Measurements from ENCODE around the gene UBA5. TPM values are rescaled to one million over a fixed set of nuclear protein-coding genes. Genes with fewer than 3 reads are reported as not detected.

The UBA5 gene
- total RNA-seq, 1 donor from 2014 or later = 29.7 TPM

GRCh38 chr3:132654190-132654589, 5.9 kb upstream of the UBA5 start:
- DNase-seq (ENCODE audit: low read depth) = peak; percentile 40

GRCh38 chr3:132654721-132655120, 5.4 kb upstream of the UBA5 start:
- no peak for DNase-seq (ENCODE audit: low read depth)

DNA sequence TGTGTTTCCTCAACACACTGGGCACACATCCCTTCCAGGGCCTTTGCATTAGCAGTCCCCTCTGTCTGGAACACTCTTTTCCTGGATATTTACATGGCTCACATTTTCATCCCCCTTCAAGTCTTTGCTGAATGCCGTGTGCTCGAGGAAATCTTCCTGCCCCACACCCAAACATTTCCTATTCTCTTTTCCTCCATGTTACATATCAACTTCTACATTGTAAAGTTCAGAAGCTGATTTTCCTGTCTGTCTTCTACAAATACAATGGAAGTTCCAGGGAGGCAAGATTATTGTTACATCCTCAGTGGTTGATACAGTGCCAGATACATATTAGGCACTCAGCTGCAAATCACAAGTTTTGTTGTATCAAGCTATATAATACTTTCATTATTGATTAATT, 4.7 kb upstream of the UBA5 start:
- DNase-seq (ENCODE audit: low read depth) = no peak

DNA sequence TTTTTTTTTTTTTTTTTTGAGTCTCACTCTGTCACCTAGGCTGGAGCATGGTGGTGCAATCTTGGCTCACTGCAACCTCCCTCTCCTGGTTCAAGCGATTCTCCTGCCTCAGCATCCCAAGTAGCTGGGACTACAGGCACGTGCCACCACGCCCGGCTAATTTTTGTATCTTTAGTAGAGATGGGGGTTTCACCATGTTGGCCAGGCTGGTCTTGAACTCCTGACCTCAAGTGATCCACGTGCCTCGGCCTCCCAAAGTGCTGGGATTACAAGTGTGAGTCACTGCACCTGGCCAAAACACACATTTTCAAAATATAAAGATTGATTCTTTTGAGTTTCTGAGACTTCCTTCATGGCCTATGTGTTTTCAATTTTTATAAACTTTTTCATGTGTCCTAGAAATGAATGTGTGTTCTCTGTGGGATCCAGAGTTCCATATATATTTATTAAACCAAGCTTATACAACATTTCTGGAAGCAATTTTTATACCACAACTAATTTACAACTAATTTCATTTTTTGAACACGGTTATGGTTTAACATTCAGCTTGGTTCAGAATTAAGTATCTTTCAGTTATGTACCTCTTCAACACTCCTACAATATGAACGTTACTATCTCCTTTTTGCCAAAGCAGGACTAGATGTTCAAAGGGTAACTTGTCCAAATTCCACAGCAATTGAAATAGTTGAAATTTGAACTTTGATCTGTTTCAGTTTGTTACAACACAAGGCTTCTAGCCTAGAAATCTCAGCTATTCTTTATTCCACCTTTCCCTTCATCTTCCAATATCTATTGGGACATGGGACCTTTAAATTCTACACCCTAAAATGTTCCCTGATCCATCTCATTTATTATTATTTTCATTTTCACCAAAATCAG, 2.0 kb upstream of the UBA5 start:
- no peak for DNase-seq (ENCODE audit: low read depth)

- no peak for DNase-seq (ENCODE audit: low read depth)
These were observed 1.1 kb upstream of the UBA5 start for GRCh38 chr3:132659000-132659364.

GRCh38 chr3:132659365-132660051, 621 bp upstream of the UBA5 start, which contains the start of gene ACAD11:
Gene ACAD11, minus strand, starts transcription at chr3:132659809. Its CDS starts 58 bp downstream, at chr3:132659751.
- DNase-seq (ENCODE audit: low read depth) = peak; percentile 70

DNA sequence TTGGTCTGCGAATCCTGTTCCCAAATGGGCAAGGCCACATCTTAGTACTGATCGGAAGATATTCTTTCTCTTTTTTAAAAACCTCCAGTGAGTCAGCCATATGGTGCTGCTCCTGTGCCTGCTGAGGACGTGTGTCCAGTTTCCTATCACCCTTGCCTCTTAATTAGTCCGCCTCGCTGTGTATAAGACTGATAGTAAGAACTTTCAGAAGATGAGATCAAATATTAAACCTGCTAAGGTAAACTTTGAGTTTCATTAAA, 612 bp downstream of the UBA5 start:
- peak; percentile 27 for DNase-seq (ENCODE audit: low read depth)

DNA sequence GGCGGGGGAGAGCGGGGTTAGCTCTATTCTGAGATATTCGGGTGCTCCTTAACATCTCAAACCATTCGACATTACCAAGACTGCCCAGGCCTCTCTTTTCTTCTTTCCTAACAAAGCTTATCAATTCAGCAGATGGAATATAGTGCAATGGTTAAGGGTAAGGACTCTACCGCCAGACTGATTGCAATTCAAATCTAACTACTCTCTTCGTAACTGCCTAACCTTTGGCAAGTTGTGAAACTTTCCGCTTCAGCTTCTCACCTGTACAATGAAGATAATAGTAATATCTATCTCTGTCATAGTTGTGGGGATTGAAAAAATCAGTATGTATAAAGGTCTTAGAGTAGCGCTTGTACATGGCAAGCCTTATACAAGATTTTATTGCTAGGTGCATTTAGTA, 972 bp downstream of the UBA5 start:
- DNase-seq (ENCODE audit: low read depth) = no peak

DNA sequence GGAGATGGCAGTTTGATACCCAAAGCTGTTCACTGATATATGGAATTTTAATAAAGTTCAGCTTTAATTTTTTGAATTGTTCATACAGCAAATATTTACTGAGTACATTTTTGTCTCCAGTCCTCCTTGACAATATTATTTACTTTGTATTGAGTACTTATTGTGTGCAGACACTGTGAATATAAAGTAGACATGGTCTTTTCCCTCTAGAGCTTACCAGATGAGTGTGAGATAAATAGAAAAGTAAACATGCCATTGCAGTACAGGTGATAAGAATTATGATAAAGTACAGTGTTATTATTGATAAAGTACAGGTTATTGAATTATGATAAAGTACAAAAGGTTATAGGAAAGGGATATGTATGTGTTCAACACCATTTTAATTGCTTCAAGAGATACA, 2.1 kb downstream of the UBA5 start:
- no peak for DNase-seq (ENCODE audit: low read depth)

DNA sequence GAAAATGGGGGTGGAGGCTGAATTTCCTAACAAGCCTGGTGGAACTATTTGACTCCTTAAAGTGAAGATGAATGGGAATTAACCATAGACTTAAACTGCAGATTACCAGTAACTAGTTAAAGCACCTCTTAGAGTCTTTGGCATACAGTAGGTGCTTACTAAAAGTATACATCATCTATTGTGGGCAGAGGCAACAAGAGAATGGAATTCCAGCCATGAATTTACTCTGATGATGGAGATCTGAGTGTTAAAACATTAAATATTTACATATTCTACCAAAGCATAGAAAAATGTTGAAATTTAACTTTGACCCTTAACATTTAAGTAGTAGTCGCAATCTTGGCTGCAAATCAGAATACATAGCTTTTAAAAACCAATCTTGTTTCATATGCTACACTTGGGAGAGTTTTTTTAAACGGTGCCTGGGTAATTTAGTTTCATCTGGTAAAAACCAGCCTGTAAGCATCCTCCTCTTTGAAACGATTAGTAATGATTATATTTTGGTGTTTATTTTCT, 5.2 kb downstream of the UBA5 start:
- DNase-seq (ENCODE audit: low read depth) = no peak

- no peak for DNase-seq (ENCODE audit: low read depth)
These were observed 9.2 kb downstream of the UBA5 start for GRCh38 chr3:132669256-132669777.

DNA sequence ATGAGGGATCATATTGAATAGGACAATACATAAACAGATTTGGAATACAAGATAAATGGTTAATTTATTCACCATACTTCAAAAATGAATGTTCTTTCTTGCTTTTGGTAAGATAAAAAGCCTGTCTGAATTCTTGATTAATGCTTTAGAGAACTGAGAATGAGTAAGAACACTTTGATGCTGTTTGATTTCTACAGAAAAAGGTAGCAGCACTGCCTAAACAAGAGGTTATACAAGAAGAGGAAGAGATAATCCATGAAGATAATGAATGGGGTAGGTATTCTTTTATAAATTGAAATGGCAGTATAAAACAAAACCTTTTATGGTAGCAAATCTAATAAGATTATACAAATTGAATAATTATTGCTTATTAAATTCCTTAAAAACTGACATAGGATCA, 15.3 kb downstream of the UBA5 start:
- DNase-seq (ENCODE audit: low read depth) = no peak

DNA sequence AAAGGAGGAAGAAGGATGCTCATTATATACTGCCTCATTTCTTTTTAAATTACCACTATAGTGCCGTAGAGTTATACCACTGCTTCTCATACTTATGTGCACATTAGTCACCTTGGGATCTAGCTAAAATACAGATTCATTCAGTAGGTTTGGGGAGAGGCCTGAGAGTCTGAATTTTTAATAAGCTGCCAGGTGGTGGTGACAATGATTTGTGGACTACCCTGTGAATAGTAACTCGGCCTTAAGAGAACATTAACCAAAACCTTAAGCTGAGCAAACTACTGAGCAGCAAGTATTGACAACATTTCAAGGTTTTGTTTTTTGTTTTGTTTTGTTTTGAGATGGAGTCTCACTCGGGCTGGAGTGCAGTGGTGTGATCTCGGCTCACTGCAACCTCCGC, 19.8 kb downstream of the UBA5 start:
- DNase-seq (ENCODE audit: low read depth) = peak; percentile 40

DNA sequence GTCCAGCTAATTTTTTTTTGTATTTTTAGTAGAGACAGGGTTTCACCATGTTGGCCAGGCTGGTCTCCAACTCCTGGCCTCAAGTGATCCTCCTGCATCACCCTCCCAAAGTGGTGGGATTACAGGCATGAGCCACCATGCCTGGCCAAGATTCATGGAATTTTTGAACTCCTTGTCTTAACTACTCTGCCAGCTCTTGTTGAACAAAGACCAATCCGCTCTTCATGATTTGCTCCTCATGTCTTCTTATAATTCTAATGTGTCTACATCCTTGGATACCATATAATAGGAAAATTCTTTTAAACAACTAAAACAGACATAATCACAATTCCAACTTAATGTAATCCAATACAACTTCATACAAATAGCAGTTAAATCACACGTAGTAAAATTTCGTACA, 21.3 kb downstream of the UBA5 start:
- no peak for DNase-seq (ENCODE audit: low read depth)

DNA sequence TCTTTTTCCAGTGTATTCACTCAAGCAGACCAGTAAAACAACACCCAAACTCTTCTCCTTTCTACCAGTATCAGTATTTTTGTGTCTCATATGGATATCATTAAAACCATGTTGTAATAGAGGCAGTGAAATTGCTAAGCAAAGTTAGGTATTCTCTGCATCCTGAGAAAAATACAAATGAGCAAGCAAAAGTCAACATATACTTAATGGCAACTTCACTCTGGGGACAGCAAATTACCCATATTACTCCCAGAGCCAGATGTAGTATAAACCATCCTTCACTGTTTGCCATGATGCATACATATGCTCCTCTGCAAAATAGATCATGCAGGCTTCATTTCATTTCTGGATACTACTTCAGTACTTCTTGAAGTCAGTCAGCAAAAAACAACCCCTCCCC, 22.1 kb downstream of the UBA5 start:
- DNase-seq (ENCODE audit: low read depth) = no peak

DNA sequence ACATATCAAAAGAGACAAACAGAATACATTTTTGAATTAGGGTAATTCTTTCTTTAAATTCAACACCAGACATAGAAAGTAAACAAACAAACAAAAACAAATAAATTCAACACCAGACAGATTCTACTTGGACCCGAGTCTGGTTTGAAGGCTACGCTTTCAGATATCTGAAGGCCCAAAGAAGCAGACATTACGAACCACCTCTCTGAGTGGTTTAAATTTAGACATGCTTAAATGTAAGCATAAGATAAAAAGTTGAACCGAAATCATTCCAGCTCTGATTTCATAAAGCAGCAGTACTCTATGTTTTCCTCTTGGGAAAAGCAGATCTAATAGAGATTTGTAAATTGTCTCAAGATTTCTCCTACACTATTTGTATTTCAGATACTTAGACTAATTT, 29.9 kb downstream of the UBA5 start:
- DNase-seq (ENCODE audit: low read depth) = no peak

DNA sequence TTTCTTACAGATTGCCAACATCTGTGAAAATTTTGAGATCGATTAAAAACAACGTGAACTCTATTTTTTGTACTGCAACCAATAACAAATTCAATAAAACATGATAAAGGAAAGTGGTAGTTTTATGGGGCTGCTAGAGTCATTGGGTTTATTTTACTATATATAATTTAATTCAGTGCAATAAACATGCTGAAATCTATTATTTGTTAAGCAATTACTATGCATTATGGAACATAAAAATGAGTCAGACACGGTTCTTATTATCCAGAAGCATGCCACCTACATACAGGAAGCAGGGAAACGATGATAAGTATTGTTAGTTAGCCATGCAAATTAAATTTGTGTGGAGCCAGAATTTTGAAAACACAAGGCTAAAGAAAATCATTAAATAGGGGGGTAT, 34.9 kb downstream of the UBA5 start:
- no peak for DNase-seq (ENCODE audit: low read depth)

DNA sequence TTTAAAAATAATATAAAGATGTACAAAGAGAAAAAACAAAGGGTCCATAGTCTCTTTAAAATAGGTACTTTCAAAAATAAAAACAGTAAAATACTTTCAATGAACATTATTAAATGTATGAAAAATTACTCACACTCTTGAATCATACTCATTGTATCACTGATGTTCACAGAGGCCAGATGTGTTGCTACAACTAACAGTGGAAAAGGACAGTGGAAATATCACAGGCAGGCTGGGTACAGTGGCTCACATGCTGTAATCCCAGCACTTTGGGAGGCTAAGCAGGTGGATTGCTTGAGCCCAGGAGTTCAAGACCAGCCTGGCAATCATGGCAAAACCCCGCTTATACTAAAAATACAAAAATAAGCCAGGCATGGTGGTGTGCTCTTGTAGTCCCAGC, 35.3 kb downstream of the UBA5 start:
- no peak for DNase-seq (ENCODE audit: low read depth)

- peak; percentile 26 for DNase-seq (ENCODE audit: low read depth)
These were observed 43.6 kb downstream of the UBA5 start for GRCh38 chr3:132703733-132704132.

- DNase-seq (ENCODE audit: low read depth) = no peak
These were observed 49.6 kb downstream of the UBA5 start for GRCh38 chr3:132709761-132710160.

DNA sequence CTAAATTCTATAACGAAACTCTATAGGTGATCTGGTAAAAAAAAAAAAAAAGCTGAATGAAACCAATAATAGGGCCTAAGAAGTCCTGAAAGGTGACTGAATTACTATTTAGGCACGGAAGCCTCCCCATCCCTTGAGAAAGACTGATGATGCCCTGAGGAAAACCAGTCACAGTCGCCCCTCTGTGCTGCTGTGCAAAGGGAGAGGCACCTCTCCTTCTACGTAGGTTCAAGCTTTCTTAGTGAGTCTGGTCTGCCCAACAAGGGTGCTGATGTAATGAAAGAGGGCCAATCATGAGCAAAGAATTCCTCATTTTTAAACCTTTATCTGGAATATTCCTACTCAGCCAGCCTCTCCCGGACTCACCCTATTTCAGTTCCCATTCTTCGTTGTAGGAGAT, 50.2 kb downstream of the UBA5 start:
- DNase-seq (ENCODE audit: low read depth) = no peak

GRCh38 chr3:132713977-132714727, 54.0 kb downstream of the UBA5 start:
- DNase-seq (ENCODE audit: low read depth) = no peak
